Small intestine (tissue), 7 donors: ENCODE measurements around the gene MPL. TPM values are rescaled to one million over a fixed set of nuclear protein-coding genes. Genes with fewer than 3 reads are reported as not detected.
A peak's percentile ranks its signal among the peaks of the same experiment; 100 is the strongest.
"Not testable (repeated sequence)": the region's sequence is repeated elsewhere in the genome, so short reads cannot be mapped to it uniquely, and the experiment has no call there.

Experiments used
- DNase-seq, 2 donors: peaks; one replicate each; pipeline versions ENCODE4 v3.0.0 to v3.0.0-alpha.2; 2013
- FAIRE-seq: peaks from 2 replicates; lab custom pipeline; 2012; peaks lifted over from hg19 to GRCh38; lab: Jason Lieb, UNC
- H3K27ac ChIP-seq, 3 donors: one replicate each; pipeline ENCODE4 v1.5.1; 2013; ENCODE audit warnings: low read length in 2 of 3, mild to moderate bottlenecking in 2 of 3, control low read depth in 1 of 3, inconsistent platforms in 1 of 3, low read depth in 1 of 3, moderate library complexity in 1 of 3
- H3K27me3 ChIP-seq, 3 donors: one replicate each; pipeline ENCODE4 v1.6.1; 2013; ENCODE audit warnings: low read length in 3 of 3, inconsistent platforms in 1 of 3; ENCODE audit not compliant: control insufficient read depth in 3 of 3, insufficient read depth in 3 of 3
- H3K36me3 ChIP-seq, 3 donors: one replicate each; pipeline ENCODE4 v1.6.1; 2013; ENCODE audit warnings: low read length in 3 of 3, inconsistent platforms in 1 of 3, low read depth in 1 of 3, mild to moderate bottlenecking in 1 of 3, moderate library complexity in 1 of 3; ENCODE audit not compliant: control insufficient read depth in 3 of 3, insufficient read depth in 2 of 3
- H3K4me1 ChIP-seq, 3 donors: one replicate each; pipeline ENCODE4 v1.6.1; 2013; ENCODE audit warnings: low read length in 2 of 3, inconsistent platforms in 1 of 3, low read depth in 1 of 3, mild to moderate bottlenecking in 1 of 3, moderate library complexity in 1 of 3; ENCODE audit not compliant: control insufficient read depth in 3 of 3, insufficient read depth in 2 of 3
- H3K4me3 ChIP-seq, 3 donors: one replicate each; pipeline ENCODE4 v1.5.1; 2013; ENCODE audit warnings: low read length in 3 of 3, control low read depth in 1 of 3, inconsistent platforms in 1 of 3, low read depth in 1 of 3, mild to moderate bottlenecking in 1 of 3, moderate library complexity in 1 of 3
- H3K9me3 ChIP-seq, 2 donors: one replicate each; pipeline ENCODE4 v1.6.1; 2013; ENCODE audit warnings: low read depth in 1 of 2, low read length in 1 of 2; ENCODE audit not compliant: control insufficient read depth in 2 of 2, insufficient read depth in 1 of 2
- WGBS, 3 donors: extraction: QIAGEN DNeasy Blood & Tissue Kit; methylation state at CpG; one replicate each; pipeline ENCODE4 v1.1.7; 2013; 5-methylcytosine and 5-hydroxymethylcytosine counted together
- polyA plus RNA-seq, 4 donors: library from polyadenylated mRNA; stranded (reverse) in 3 of 4; unstranded in 1 of 4; fragments of 200-250 nt in 3 of 4; fragments of 120-200 nt in 1 of 4; gene quantifications; one replicate each; pipeline versions ENCODE4 v1.2.1 to v1.2.3, GENCODE V29; 2013
- donor health status: healthy with polysubstance abuse.
- donor health status: control.
- donor health status: control.
- donor health status: Bipolar disorder and iron deficiency.
- donor health status: healthy.

The MPL gene
- polyA plus RNA-seq, 4 donors, result 0.16 TPM; not detected in 3

- Histone ChIP-seq H3K36me3 (peaks cover 18 to 25% (median 19%) of the 10 kb centered on the region in 3 donors), H3K4me1 (peaks cover 2 to 13% (median 8%) of the 10 kb centered on the region in 3 donors), H3K4me3 (no peak overlapping the region), H3K9me3 (no peaks in the 10 kb centered on the region), H3K27me3 (no peaks in the 10 kb centered on the region), H3K27ac (no peak overlapping the region)
- no peak for FAIRE-seq
- WGBS, 3 donors, result 69 to 71% (median 69%) methylated on average over 4 of the region's 4 CpGs
- DNase-seq, result no peak
These were observed 50.5 kb downstream of the MPL start for GRCh38 chr1:43387976-43388599.

- H3K9me3 ChIP-seq, result no peaks in the 10 kb centered on the region
- WGBS, 3 donors, result 22 to 46% (median 34%) methylated on average over 3 of the region's 3 CpGs
- peaks cover 18 to 22% (median 19%) of the 10 kb centered on the region in 3 donors for H3K36me3 ChIP-seq
- H3K27ac ChIP-seq, result no peak overlapping the region
- H3K4me3 ChIP-seq, result peak overlapping the region; percentile 82 to 97 (median 88)
- FAIRE-seq (no peak), DNase-seq (no peak)
- H3K4me1 ChIP-seq, result peaks cover 2 to 13% (median 8%) of the 10 kb centered on the region in 3 donors
- no peaks in the 10 kb centered on the region for H3K27me3 ChIP-seq
These were observed 51.0 kb downstream of the MPL start for GRCh38 chr1:43388613-43389012.

GRCh38 chr1:43389326-43390313, 52.0 kb downstream of the MPL start, which contains the start of the genes MED8 and SZT2:
Gene MED8 (minus strand): TSS chr1:43389800. CDS start chr1:43389764, 36 bp downstream.
Gene SZT2 (plus strand): TSS chr1:43389899. CDS start chr1:43389969, 70 bp downstream.
- FAIRE-seq, result no peak
- peak within 1 kb of the TSS; percentile 82 to 97 (median 88) for H3K4me3 ChIP-seq

GRCh38 chr1:43392702-43393101, 55.1 kb downstream of the MPL start:
- Histone ChIP-seq H3K4me1 (peaks cover 2 to 13% (median 7%) of the 10 kb centered on the region in 3 donors), H3K36me3 (peaks cover 3 to 14% (median 5%) of the 10 kb centered on the region in 3 donors), H3K27ac (no peak overlapping the region), H3K4me3 (no peak overlapping the region), H3K9me3 (no peaks in the 10 kb centered on the region), H3K27me3 (no peaks in the 10 kb centered on the region)
- WGBS, 3 donors, result 63 to 77% (median 64%) methylated on average over 3 of the region's 3 CpGs
- DNase-seq, result no peak
- FAIRE-seq, result no peak

More at GRCh38 chr1:43389326-43390313, 52.0 kb downstream of the MPL start, which contains the start of the genes MED8 and SZT2:
- 0 to 1% (median 1%) methylated on average over 62 to 65 of the region's 65 CpGs for WGBS, 3 donors
- H3K4me1 ChIP-seq, result peaks cover 2 to 13% (median 8%) of the 10 kb centered on the region in 3 donors
- H3K27me3 ChIP-seq, result no peaks in the 10 kb centered on the region
- peak within 1 kb of the TSS; percentile 79 to 94 (median 84) for H3K27ac ChIP-seq
- no peaks in the 10 kb centered on the region for H3K9me3 ChIP-seq
- DNase-seq, result peak; percentile 97
- H3K36me3 ChIP-seq, result peaks cover 11 to 17% (median 12%) of the 10 kb centered on the region in 3 donors

GRCh38 chr1:43395523-43395922, 57.9 kb downstream of the MPL start:
- no peak overlapping the region for H3K27ac ChIP-seq
- no peak for FAIRE-seq
- 91 to 94% (median 94%) methylated on average over 4 of the region's 4 CpGs for WGBS, 3 donors
- H3K36me3 ChIP-seq, result peaks cover 3 to 12% (median 5%) of the 10 kb centered on the region in 3 donors
- no peaks in the 10 kb centered on the region for H3K9me3 ChIP-seq
- no peak for DNase-seq
- H3K4me1 ChIP-seq, result peaks cover 0 to 4% (median 0%) of the 10 kb centered on the region in 3 donors
- no peaks in the 10 kb centered on the region for H3K27me3 ChIP-seq
- no peak overlapping the region for H3K4me3 ChIP-seq

- H3K9me3 ChIP-seq, result no peaks in the 10 kb centered on the region
- H3K36me3 ChIP-seq, result peaks cover 3 to 16% (median 5%) of the 10 kb centered on the region in 3 donors
- no peaks in the 10 kb centered on the region for H3K4me1 ChIP-seq
- no peak overlapping the region for H3K4me3 ChIP-seq
- WGBS, 3 donors, result 58 to 68% (median 61%) methylated on average over 1 of the region's 1 CpG
- no peak overlapping the region for H3K27ac ChIP-seq
- FAIRE-seq (no peak), DNase-seq (no peak)
- no peaks in the 10 kb centered on the region for H3K27me3 ChIP-seq
These were observed 58.4 kb downstream of the MPL start for GRCh38 chr1:43396059-43396458.

- WGBS, 3 donors, result 94 to 97% (median 97%) methylated on average over 3 of the region's 3 CpGs
- H3K4me1 ChIP-seq, result peaks cover 0 to 5% (median 5%) of the 10 kb centered on the region in 3 donors
- FAIRE-seq (no peak), DNase-seq (no peak)
- no peak overlapping the region for H3K27ac ChIP-seq
- H3K9me3 ChIP-seq, result no peaks in the 10 kb centered on the region
- no peak overlapping the region for H3K4me3 ChIP-seq
- no peaks in the 10 kb centered on the region for H3K27me3 ChIP-seq
- H3K36me3 ChIP-seq, result peaks cover 7 to 19% (median 8%) of the 10 kb centered on the region in 3 donors
These were observed 60.6 kb downstream of the MPL start for GRCh38 chr1:43398227-43398626.

GRCh38 chr1:43400441-43400840, 62.8 kb downstream of the MPL start:
- H3K27ac ChIP-seq, H3K9me3 ChIP-seq, H3K4me3 ChIP-seq, H3K27me3 ChIP-seq, DNase-seq, H3K4me1 ChIP-seq, FAIRE-seq: not testable (repeated sequence)
- H3K36me3 ChIP-seq, result peaks cover 11 to 27% (median 17%) of the 10 kb centered on the region in 3 donors
- WGBS, 3 donors, result 95 to 98% (median 97%) methylated on average over 9 of the region's 9 CpGs
